ENCODE measurements around the gene TBC1D9B. TPM values are rescaled to one million over a fixed set of nuclear protein-coding genes. Genes with fewer than 3 reads are reported as not detected.

Gene TBC1D9B
- total and polyA plus RNA-seq, 2 of the 13 experiments (the other 11 are each of a cell fraction or from before 2014, with no cell fraction given): 35.0 to 50.0 TPM

GRCh38 chr5:179858586-179859427 is 48.9 kb downstream of the TBC1D9B start, which contains the start of gene MRNIP (continued):
- TF ChIP-seq ZNF646 (CRISPR knock-in tag; IDR thresholded peaks at IDR 0.05) (no peak), ZNF143 (CRISPR knock-in tag; IDR thresholded peaks at IDR 0.05) (0 out of 2 replicates have a peak, but pooled peaks have one; percentile 38), MEIS1 (CRISPR knock-in tag; IDR thresholded peaks at IDR 0.05; ENCODE audit: borderline replicate concordance) (no peak), PPARG (CRISPR knock-in tag; conservative IDR thresholded peaks at IDR 0.05) (peak; percentile 56), PATZ1 (CRISPR knock-in tag; IDR thresholded peaks at IDR 0.05) (no peak; the same call in 1 of the 2 replicates), ZNF468 (CRISPR knock-in tag; IDR thresholded peaks at IDR 0.05) (no peak), NR2F1 (CRISPR knock-in tag; IDR thresholded peaks at IDR 0.05) (no peak), HMG20A (CRISPR knock-in tag; IDR thresholded peaks at IDR 0.05; ENCODE audit: borderline replicate concordance) (no peak), ZNF781 (CRISPR knock-in tag; IDR thresholded peaks at IDR 0.05; ENCODE audit: borderline replicate concordance, not compliant biosample characterization) (peak; percentile 83), KDM5A (IDR thresholded peaks at IDR 0.05; ENCODE audit: borderline replicate concordance, low read length) (no peak; the same call in 1 of the 2 replicates), NR3C1 (CRISPR knock-in tag; IDR thresholded peaks at IDR 0.05) (no peak), YEATS4 (CRISPR knock-in tag; IDR thresholded peaks at IDR 0.05; ENCODE audit: borderline replicate concordance) (peak; percentile 89), ZNF776 (CRISPR knock-in tag; IDR thresholded peaks at IDR 0.05) (peak; percentile 97), ATRX (CRISPR knock-in tag; IDR thresholded peaks at IDR 0.05; ENCODE audit: borderline replicate concordance) (no peak), FOXK1 (CRISPR knock-in tag; IDR thresholded peaks at IDR 0.05; ENCODE audit: borderline replicate concordance, low read depth) (peak; percentile 59; the same call in 1 of the 2 replicates), ZNF414 (CRISPR knock-in tag; IDR thresholded peaks at IDR 0.05) (peak; percentile 94), ZNF138 (CRISPR knock-in tag; IDR thresholded peaks at IDR 0.05; ENCODE audit: low read depth) (no peak; the same call in 1 of the 2 replicates)

Measured in HepG2 (cell line).